NB4 (cell line): ENCODE data around the gene MYOZ3.
A peak's percentile ranks its signal among the peaks of the same experiment; 100 is the strongest.

ENCODE experiments used
- DNase-seq: peaks from one replicate; pipeline ENCODE4 v3.0.0; 2010; ENCODE audit warnings: low read depth
- H3K4me3 ChIP-seq: one replicate; pipeline ENCODE4 v1.5.1; 2011; ENCODE audit warnings: mild to moderate bottlenecking, low read depth, low read length, moderate library complexity
- CTCF ChIP-seq: IDR thresholded peaks from one replicate; pipeline ENCODE4 v1.5.1; 2012; ENCODE audit warnings: low read depth, low read length
- MAX ChIP-seq: IDR thresholded peaks from 2 replicates; pipeline ENCODE4 v1.6.1; 2011; ENCODE audit warnings: low read depth, low read length
- MYC ChIP-seq: IDR thresholded peaks from 2 replicates; pipeline ENCODE4 v1.6.1; 2011; ENCODE audit warnings: low read depth, low read length
- POLR2A ChIP-seq: IDR thresholded peaks from 2 replicates; pipeline ENCODE4 v1.6.1; 2011; ENCODE audit warnings: mild to moderate bottlenecking; ENCODE audit not compliant: insufficient read length; ENCODE audit errors: extremely low read depth

MYOZ3 gene

GRCh38 chr5:150674341-150674821, 13.3 kb downstream of the MYOZ3 start:
- TF ChIP-seq MYC (no peak), MAX (no peak), POLR2A (no peak), CTCF (no peak)
- H3K4me3 ChIP-seq: no peak overlapping the region
- DNase-seq: no peak

GRCh38 chr5:150675069-150675468, 14.0 kb downstream of the MYOZ3 start:
- TF ChIP-seq CTCF (no peak), POLR2A (no peak), MYC (no peak), MAX (no peak)
- H3K4me3 ChIP-seq: no peak overlapping the region
- DNase-seq: peak; percentile 52

GRCh38 chr5:150676578-150676977, 15.5 kb downstream of the MYOZ3 start:
- no peak overlapping the region for H3K4me3 ChIP-seq
- TF ChIP-seq POLR2A: no peak
- no peak for TF ChIP-seq CTCF
- TF ChIP-seq MYC: no peak
- no peak for TF ChIP-seq MAX
- DNase-seq: no peak

GRCh38 chr5:150689120-150689519, 28.1 kb downstream of the MYOZ3 start:
- no peak overlapping the region for H3K4me3 ChIP-seq
- DNase-seq: no peak
- no peak for TF ChIP-seq MAX
- TF ChIP-seq CTCF: no peak
- TF ChIP-seq POLR2A: no peak

- H3K4me3 ChIP-seq: no peak overlapping the region
- no peak for DNase-seq
- TF ChIP-seq MAX (no peak), MYC (no peak), POLR2A (no peak), CTCF (no peak)
Measured at GRCh38 chr5:150690760-150691159, 29.7 kb downstream of the MYOZ3 start.

GRCh38 chr5:150692276-150692675, 31.2 kb downstream of the MYOZ3 start:
- no peak for TF ChIP-seq POLR2A
- TF ChIP-seq MYC: no peak
- TF ChIP-seq MAX: no peak
- DNase-seq: no peak
- no peak overlapping the region for H3K4me3 ChIP-seq
